GM12878 (cell line): Measurements from ENCODE around the gene EPB41L2. TPM values are rescaled to one million over a fixed set of nuclear protein-coding genes. Genes with fewer than 3 reads are reported as not detected.

Source experiments
- ATAC-seq: fragments of 200-7000 bp; cut with Tn5 transposase; 3 replicates; pipeline ENCODE4 v1.9.1; 2020; ENCODE audit warnings: mild to moderate bottlenecking, moderate library complexity
- BruUV-seq: library from RNA; stranded (reverse); fragments of 400-500 nt; replicated peaks from 2 replicates; lab custom pipeline; 2021; lab: Mats Ljungman, UMichigan
- CTCF ChIA-PET: fragments of 300-600 bp; sonication (Branson Sonifier 250); formaldehyde crosslinking; extraction: SDS; loops from one replicate; lab custom pipeline; 2021; ENCODE audit warnings: inconsistent platforms; lab: Yijun Ruan, JAX
- POLR2A ChIA-PET: fragments of 350-600 bp; formaldehyde crosslinking; extraction: SDS; loops from one replicate; lab custom pipeline; 2021; ENCODE audit warnings: inconsistent platforms; lab: Charles Lee
- RAD21 ChIA-PET: fragments of 300-600 bp; sonication (Branson Sonifier 250); formaldehyde crosslinking; loops from one replicate; lab custom pipeline; 2023; ENCODE audit warnings: antibody characterized with exemption; ENCODE audit not compliant: unreplicated experiment; lab: Charles Lee
- SMC1A ChIA-PET: fragments of 300-600 bp; sonication (Branson Sonifier 250); formaldehyde crosslinking; loops from one replicate; lab custom pipeline; 2023; ENCODE audit not compliant: unreplicated experiment, uncharacterized antibody; lab: Charles Lee
- DNase-seq: peaks from one replicate; pipeline ENCODE4 v3.0.0-alpha.2; 2011; ENCODE audit warnings: low read depth, low spot score
- FAIRE-seq: peaks from 3 replicates; lab custom pipeline; 2011; peaks lifted over from hg19 to GRCh38; lab: Jason Lieb, UNC
- H2AFZ ChIP-seq: 2 replicates; pipeline ENCODE4 v1.6.0; 2011; ENCODE audit warnings: low read depth, low read length, control low read depth; ENCODE audit not compliant: control insufficient read depth
- H3K27ac ChIP-seq: 2 replicates; pipeline ENCODE4 v1.5.1; 2011; ENCODE audit warnings: control low read depth; ENCODE audit not compliant: control insufficient read depth, insufficient read depth
- H3K27me3 ChIP-seq, 2 experiments: replicated peaks in 1 of 2; 2 replicates each; pipeline versions ENCODE4 v1.6.0 to v1.6.1; 2011; ENCODE audit warnings: low read length in 1 of 2; ENCODE audit not compliant: control insufficient read depth in 2 of 2, insufficient read depth in 2 of 2
- H3K36me3 ChIP-seq, 2 experiments: 2 replicates each; pipeline ENCODE4 v1.5.1; 2011; ENCODE audit warnings: low read length in 1 of 2; ENCODE audit not compliant: control insufficient read depth in 2 of 2, insufficient read depth in 2 of 2
- H3K4me1 ChIP-seq: 2 replicates; pipeline ENCODE4 v1.6.1; 2011; ENCODE audit warnings: mild to moderate bottlenecking, low read length, moderate library complexity, mixed read lengths; ENCODE audit not compliant: control insufficient read depth, insufficient read depth
- H3K4me2 ChIP-seq: 2 replicates; pipeline ENCODE4 v1.6.0; 2011; ENCODE audit warnings: control low read depth; ENCODE audit not compliant: control insufficient read depth, insufficient read depth
- H3K4me3 ChIP-seq: fragments of 200-600 bp; sonication (generic); 2 replicates; pipeline ENCODE4 v1.5.1; 2016
- H3K79me2 ChIP-seq: 2 replicates; pipeline ENCODE4 v1.6.0; 2011; ENCODE audit warnings: low read length; ENCODE audit not compliant: control insufficient read depth, insufficient read depth
- H3K9ac ChIP-seq: 2 replicates; pipeline ENCODE4 v1.8.0; 2011; ENCODE audit warnings: low read length, control low read depth, mixed read lengths; ENCODE audit not compliant: control insufficient read depth, insufficient read depth
- H3K9me3 ChIP-seq: replicated peaks from 3 replicates; pipeline ENCODE4 v1.5.1; 2011; ENCODE audit warnings: mild to moderate bottlenecking, low read length; ENCODE audit not compliant: control insufficient read depth, insufficient read depth
- H4K20me1 ChIP-seq: 2 replicates; pipeline ENCODE4 v1.6.0; 2011; ENCODE audit not compliant: control insufficient read depth, insufficient read depth
- EZH2 ChIP-seq: IDR thresholded peaks from 2 replicates; pipeline ENCODE4 v1.6.1; 2012; ENCODE audit warnings: low read depth, mild to moderate bottlenecking, control low read depth, inconsistent platforms, low read length, borderline replicate concordance; ENCODE audit not compliant: control insufficient read depth
- HDGF ChIP-seq: fragments of 450-650 bp; IDR thresholded peaks from 2 replicates; pipeline ENCODE4 v1.6.1; 2016; ENCODE audit warnings: antibody characterized with exemption
- MYB ChIP-seq: fragments of 150-350 bp; IDR thresholded peaks from 2 replicates; pipeline ENCODE4 v1.6.1; 2014; ENCODE audit warnings: mild to moderate bottlenecking, low read depth, low read length, borderline replicate concordance
- PAX8 ChIP-seq: fragments of 450-650 bp; IDR thresholded peaks from 2 replicates; pipeline ENCODE4 v1.6.1; 2017; ENCODE audit warnings: mild to moderate bottlenecking, moderate library complexity
- TAF1 ChIP-seq: IDR thresholded peaks from 2 replicates; pipeline ENCODE4 v1.6.1; 2011; ENCODE audit warnings: mild to moderate bottlenecking, low read depth, low read length, borderline replicate concordance
- TCF12 ChIP-seq: IDR thresholded peaks from 2 replicates; pipeline ENCODE4 v1.6.1; 2011; ENCODE audit warnings: low read depth, mild to moderate bottlenecking, low read length
- ZNF24 ChIP-seq: fragments of 450-650 bp; IDR thresholded peaks from 2 replicates; pipeline ENCODE4 v1.6.1; 2017; ENCODE audit warnings: antibody characterized with exemption, mild to moderate bottlenecking
- ZZZ3 ChIP-seq: IDR thresholded peaks from 2 replicates; pipeline ENCODE4 v1.6.1; 2011; ENCODE audit warnings: low read depth; ENCODE audit not compliant: control insufficient read depth, insufficient read length
- WGBS: methylation state at CpG from one replicate; pipeline ENCODE4 v1.1.6; 2016; ENCODE audit warnings: low lambda C conversion rate; ENCODE audit not compliant: insufficient replicate concordance, insufficient coverage; ENCODE audit errors: missing lambda C conversion rate; 5-methylcytosine and 5-hydroxymethylcytosine counted together
- in situ Hi-C: fragments of 300-500 bp; cut with MboI; formaldehyde crosslinking; loops from 9 replicates; pipeline ENCODE4 v1.14.3; 2018; ENCODE audit warnings: mixed read lengths
- intact Hi-C: fragments of 100-400 bp; cut with micrococcal nuclease; formaldehyde crosslinking; loops from one replicate; pipeline ENCODE4 v1.14.2; 2022; ENCODE audit not compliant: unreplicated experiment
- polyA plus RNA-seq, 11 experiments: library from polyadenylated mRNA; depleted of rRNA in 4 of 11; unstranded in 6 of 11; stranded (reverse) in 5 of 11; fragments of >200 nt; fragmentation: Nextera tagmentation in 4 of 11; fragmentation: Illumina TruSeq in 1 of 11; extraction: Ambion mirVana in 4 of 11; extraction: Trizol in 1 of 11; gene quantifications; 1 replicate in 1 of 11; 2 replicates in 10 of 11; pipeline versions ENCODE4 v1.2.1 to v1.2.3, GENCODE V29; 2011 to 2016; ENCODE audit warnings: inconsistent platforms in 2 of 11, missing spikeins in 2 of 11, low read depth in 1 of 11
- total RNA-seq, 4 experiments: library from RNA; depleted of rRNA in 3 of 4; stranded (reverse); fragments of >200 nt in 3 of 4; fragmentation: Illumina TruSeq in 1 of 4; extraction: Trizol in 1 of 4; gene quantifications; 2 replicates each; pipeline versions ENCODE4 v1.2.1 to v1.2.3, GENCODE V29; 2013 to 2021
- TF ChIP-seq, protein P1 (sequence below): IDR thresholded peaks from 2 replicates; pipeline ENCODE4 v1.6.1; 2012; ENCODE audit warnings: improper control_type of control experiment, low read depth, low read length; ENCODE audit not compliant: insufficient replicate concordance

The EPB41L2 gene
- total and polyA plus RNA-seq, 10 of the 15 experiments (the other 5 are each of a cell fraction or from before 2014, with no cell fraction given), result 7.4 to 41.6 (median 19.0) TPM

DNA sequence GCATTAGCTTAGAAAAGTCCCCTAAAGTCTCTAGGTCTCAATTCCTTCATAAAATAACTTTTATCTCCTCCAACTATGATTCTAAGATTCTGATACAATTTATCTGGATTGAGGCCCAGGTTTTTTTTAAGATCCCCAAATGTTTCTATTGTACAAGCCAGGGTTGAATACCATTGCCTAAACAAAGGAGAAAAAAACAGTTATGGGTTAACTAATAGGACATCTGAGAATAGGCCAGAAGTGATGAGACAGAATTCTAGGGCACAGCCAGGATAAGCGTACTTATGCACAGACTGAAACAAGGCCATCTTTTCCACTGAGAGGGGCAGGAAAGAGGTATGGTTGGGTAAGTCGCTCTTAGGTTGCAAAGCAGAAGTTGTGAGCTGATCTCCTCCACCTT lies 26.4 kb downstream of the EPB41L2 start:
- H2AFZ ChIP-seq, result no peak overlapping the region
- WGBS, result 100% methylated on average over 2 of the region's 2 CpGs
- H3K36me3 ChIP-seq, result no peaks in the 10 kb centered on the region
- DNase-seq (no peak), ATAC-seq (no peak), FAIRE-seq (no peak)
- H3K9ac ChIP-seq, result no peak overlapping the region
- no peaks in the 10 kb centered on the region for H3K9me3 ChIP-seq
- no TSS peak for BruUV-seq
- no peak overlapping the region for H3K4me2 ChIP-seq
- in situ Hi-C loops, result no loop called here
- no peaks in the 10 kb centered on the region for H3K27me3 ChIP-seq
- no peak overlapping the region for H3K4me3 ChIP-seq
- H3K27ac ChIP-seq, result no peak overlapping the region
- no peaks in the 10 kb centered on the region for H4K20me1 ChIP-seq
- ChIA-PET SMC1A (interaction anchor here (1.1 to 1.4 kb wide), 4 partner anchors 13 to 39 kb away, joined by 3 to 5 read pairs (median 4); no protein-coding TSS in a partner anchor), POLR2A (no interaction called here), CTCF (interaction anchor here (1.0 kb wide), 1 partner anchor 151 kb away, joined by 3 read pairs; no protein-coding TSS in a partner anchor), RAD21 (interaction anchor here (1.2 kb wide), 1 partner anchor 24 kb away, joined by 4 read pairs; no protein-coding TSS in a partner anchor)
- H3K4me1 ChIP-seq, result no peaks in the 10 kb centered on the region
- H3K79me2 ChIP-seq, result peaks cover 10% of the 10 kb centered on the region
- TF ChIP-seq, protein P1, sequence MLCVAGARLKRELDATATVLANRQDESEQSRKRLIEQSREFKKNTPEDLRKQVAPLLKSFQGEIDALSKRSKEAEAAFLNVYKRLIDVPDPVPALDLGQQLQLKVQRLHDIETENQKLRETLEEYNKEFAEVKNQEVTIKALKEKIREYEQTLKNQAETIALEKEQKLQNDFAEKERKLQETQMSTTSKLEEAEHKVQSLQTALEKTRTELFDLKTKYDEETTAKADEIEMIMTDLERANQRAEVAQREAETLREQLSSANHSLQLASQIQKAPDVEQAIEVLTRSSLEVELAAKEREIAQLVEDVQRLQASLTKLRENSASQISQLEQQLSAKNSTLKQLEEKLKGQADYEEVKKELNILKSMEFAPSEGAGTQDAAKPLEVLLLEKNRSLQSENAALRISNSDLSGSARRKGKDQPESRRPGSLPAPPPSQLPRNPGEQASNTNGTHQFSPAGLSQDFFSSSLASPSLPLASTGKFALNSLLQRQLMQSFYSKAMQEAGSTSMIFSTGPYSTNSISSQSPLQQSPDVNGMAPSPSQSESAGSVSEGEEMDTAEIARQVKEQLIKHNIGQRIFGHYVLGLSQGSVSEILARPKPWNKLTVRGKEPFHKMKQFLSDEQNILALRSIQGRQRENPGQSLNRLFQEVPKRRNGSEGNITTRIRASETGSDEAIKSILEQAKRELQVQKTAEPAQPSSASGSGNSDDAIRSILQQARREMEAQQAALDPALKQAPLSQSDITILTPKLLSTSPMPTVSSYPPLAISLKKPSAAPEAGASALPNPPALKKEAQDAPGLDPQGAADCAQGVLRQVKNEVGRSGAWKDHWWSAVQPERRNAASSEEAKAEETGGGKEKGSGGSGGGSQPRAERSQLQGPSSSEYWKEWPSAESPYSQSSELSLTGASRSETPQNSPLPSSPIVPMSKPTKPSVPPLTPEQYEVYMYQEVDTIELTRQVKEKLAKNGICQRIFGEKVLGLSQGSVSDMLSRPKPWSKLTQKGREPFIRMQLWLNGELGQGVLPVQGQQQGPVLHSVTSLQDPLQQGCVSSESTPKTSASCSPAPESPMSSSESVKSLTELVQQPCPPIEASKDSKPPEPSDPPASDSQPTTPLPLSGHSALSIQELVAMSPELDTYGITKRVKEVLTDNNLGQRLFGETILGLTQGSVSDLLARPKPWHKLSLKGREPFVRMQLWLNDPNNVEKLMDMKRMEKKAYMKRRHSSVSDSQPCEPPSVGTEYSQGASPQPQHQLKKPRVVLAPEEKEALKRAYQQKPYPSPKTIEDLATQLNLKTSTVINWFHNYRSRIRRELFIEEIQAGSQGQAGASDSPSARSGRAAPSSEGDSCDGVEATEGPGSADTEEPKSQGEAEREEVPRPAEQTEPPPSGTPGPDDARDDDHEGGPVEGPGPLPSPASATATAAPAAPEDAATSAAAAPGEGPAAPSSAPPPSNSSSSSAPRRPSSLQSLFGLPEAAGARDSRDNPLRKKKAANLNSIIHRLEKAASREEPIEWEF, result no peak
- TF ChIP-seq HDGF (no peak), PAX8 (no peak), ZZZ3 (no peak), ZNF24 (no peak), EZH2 (no peak), TAF1 (no peak), MYB (no peak), TCF12 (no peak)
- intact Hi-C loops, result no loop called here
